Embryonic facial prominence (tissue), 1 donor: ENCODE results near the gene FRS2.
A peak's percentile ranks its signal among the peaks of the same experiment; 100 is the strongest.

ENCODE experiments used
- DNase-seq: peaks from one replicate; pipeline ENCODE4 v3.0.0-alpha.2; 2016; ENCODE audit errors: extremely low spot score

Gene FRS2

DNA sequence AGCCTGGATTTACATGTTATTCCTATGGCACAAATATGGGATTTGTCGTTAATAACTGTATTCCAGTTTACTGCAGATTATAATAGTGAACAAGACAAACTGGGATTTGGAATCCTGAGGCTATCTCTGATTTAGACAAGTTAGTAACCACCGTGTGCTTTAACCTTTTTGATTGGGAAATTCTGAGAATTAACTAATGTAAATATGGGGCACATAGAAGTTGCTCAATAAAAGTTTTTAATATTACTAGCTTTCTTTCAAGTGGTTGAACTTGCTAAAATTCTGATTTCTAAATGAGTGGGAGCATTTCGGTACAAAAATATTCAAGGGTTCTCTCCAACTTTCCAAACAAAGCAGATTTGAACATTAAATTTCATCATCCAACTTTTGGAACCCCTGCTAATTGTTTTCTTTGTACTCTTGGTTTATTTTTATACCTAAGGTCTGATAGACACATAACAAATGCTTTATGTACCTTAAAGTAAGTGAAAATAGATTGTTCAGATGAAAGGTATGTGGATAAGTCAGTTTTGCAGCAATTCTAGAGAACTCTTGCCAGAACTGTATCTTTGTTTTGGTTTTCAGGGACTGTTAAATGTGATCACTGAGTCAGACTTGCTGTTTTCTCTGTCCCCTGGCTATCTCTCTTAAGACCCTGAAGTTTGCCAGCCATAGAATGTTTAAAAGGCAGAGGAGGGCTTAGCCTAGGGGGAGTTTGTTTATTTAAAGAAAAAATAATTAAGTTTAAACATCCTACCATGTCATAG lies 57.5 kb downstream of the FRS2 start:
- DNase-seq = no peak

DNA sequence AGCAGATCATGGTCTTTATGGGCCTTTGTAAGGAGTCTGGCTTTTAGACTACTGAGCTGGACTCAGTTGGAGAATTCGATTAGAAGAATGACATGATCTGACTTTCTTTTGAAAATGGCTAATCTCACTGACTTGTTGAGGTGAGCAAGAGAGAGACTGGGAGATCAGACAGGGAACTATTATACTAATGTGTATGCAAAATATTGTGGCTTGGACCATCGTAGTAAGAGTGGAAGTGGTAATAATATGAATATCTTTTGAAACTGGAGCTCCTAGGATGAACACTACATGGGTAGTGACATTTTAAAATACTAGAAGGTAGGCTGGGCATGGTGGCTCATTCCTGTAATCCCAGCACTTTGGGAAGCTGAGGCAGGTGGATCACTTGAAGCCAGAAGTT lies 58.8 kb downstream of the FRS2 start:
- no peak for DNase-seq

DNA sequence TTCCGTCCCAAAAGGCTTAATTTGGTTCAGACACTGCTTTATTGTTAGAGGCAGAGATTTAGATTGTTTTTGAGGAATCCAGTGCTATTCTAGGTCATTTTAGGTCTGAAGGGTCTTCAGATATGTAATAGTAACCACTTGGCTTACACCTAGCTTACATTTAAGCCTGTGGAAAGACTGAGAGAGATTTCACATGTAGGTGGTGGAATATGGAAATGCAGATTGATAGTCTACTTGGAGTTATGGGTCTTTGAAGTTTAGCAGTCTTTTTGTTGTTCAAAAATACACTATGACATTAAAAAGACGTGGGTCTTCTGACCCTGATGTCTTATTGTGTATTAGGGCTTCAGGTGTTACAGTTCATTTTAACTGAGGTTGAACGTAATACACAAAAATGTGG lies 63.7 kb downstream of the FRS2 start:
- DNase-seq = no peak

DNA sequence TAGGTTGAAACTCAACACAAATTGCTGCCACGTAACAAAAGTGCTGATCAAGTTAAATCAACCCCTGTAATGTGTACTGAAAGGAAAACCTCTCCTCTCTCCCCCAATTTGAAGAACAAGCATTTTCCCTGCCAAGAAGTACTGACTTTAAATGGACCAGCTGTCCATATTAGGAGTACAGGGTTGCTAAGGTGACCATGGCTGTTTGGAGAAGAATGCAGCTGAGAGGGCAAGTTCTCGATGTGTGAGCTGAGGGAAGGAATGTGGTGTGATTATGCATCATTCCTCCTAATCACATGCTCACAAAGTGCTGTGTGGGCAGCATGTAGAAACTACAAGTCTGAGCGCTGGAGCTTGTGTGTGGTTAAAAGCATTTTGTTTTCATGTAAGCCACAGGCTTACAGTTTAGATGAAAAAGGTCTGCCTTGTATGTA lies 64.2 kb downstream of the FRS2 start:
- peak; percentile 79 for DNase-seq

DNA sequence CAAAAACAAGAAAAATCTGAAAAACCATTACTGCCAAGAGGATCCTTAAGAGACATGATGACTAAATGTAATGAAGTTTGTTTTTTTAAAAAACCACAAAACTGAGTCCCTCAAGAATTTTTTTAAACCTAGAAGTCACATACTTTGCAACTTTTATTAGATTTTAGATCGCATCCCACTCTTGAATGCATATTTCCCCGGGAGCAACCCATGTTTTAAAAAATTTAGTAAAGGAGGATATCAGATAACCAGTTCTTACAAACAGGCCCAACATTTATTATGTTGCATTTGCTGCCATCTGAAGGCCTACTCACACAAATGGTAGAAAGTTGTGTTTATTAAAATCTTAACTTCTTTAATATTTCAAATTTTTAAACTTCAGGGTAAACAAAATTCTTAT lies 70.8 kb downstream of the FRS2 start:
- DNase-seq = no peak

DNA sequence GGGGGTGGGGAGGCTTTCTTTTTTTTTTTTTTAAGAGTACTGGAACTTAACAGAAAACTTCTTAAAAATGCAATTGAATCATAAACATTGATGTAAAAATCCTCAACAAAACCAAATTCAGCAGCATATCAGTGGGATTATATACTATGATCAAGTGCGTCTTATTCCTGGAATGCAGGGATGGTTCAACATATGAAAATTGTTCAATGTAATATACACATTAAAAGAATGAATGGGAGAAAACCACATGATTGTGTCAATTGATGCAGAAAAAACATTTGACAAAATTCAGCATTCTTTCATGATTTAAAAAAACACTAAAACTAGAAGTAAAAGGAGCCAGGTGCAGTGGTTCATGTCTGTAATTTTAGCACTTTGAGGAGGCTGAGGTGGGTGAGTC lies 73.9 kb downstream of the FRS2 start:
- DNase-seq = no peak

DNA sequence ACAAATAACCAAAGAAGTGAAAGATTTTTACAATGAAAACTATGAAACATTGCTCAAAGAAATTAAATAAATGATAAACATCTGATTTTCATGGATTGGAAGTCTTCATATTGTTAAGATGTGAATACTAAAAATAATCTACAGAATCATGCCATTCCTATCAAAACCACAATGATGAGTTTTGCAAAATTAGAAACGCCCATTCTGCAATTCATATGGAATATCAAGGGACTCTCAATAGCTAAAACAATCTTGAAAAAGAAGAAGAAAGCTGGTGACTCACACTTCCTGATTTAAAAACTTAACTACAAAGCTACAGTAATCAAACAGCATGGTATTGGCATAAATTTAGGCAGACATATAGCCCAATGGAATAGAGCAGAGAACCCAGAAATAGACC lies 74.9 kb downstream of the FRS2 start:
- no peak for DNase-seq

DNA sequence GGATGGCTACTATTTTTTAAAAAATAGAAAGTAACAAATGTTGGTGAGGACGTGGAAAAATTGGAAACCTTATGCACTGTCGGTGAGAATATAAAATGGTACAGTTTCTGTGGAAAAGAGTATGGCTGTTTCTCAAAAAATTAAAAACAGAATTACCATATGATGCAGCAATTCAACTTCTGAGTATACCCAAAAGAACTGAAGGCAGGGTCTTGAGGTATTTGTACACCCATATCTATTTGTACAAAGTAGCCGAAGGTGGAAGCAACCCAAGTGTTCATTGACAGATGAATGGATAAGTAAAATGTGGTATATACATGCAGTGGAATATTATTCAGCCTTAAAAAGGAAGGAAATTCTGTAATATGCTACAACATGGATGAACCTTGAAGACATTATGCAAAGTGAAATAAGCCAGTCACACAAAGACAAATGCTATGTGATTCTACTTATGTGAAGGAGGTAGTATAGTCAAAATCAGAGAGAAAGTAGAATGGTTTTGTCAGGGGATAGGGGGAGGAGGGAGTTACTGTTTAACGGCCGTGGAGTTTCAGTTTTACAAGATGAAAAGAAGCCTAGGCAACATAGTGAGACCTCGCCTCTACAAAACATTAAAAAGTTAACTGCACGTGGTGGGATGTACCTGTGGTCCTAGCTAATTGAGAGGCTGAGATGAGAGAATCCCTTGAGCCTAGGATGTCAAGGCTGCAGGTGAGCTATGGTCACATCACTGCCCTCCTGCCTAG lies 76.7 kb downstream of the FRS2 start:
- no peak for DNase-seq

DNA sequence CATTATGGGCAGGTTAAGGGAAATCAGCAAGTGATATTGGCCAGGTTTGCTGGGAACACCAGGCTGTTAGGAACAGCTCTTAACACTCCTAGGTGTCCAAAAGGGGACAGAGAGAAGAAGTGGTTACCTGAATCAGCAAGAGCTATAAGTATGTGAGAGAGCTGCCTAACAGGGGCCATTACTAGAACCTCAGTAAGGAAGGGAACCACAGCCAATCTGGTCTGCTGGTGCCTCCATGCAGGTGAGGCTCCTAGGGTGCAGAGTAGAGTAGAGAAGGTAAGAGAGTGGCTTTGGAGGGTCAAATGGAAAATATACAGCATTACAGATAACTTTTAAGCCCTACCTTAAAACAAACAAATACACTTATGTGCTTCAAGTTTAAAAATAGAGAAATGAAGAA lies 78.5 kb downstream of the FRS2 start:
- DNase-seq = no peak

DNA sequence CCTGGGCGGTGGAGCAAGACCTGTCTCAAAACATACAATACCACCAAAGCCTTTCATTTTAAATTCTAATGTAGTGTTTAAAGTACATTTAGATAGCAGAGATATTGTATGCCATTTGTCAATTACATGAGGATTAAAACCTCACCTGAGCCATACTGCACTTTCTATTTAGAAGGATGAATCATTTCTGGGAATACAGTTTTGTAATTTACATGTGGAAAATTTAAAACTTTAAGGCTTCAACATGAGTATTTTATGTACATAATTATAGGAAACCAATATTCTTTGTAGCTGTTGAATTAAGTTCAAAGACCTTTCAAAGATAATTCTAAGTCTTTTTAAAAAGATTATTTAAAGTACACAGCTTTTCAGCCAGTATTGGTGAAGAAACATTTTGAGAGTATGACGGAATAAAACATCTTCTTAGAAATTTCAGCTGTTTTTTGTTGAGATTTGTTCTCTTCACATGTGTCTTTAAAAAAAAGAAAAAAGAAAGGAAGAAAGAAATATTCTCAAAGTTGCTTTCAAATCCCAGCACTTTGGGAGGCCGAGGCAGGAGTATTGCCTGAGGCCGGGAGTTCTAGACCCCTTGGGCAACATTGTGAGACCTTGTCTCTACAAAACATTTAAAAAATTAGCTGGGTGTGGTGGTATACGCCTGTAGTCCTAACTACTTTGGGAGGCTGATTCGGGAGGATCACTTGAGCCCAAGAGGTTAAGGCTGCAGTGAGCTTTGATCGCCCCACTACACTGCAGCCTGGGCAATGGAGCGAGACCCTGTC lies 80.6 kb downstream of the FRS2 start:
- no peak for DNase-seq

DNA sequence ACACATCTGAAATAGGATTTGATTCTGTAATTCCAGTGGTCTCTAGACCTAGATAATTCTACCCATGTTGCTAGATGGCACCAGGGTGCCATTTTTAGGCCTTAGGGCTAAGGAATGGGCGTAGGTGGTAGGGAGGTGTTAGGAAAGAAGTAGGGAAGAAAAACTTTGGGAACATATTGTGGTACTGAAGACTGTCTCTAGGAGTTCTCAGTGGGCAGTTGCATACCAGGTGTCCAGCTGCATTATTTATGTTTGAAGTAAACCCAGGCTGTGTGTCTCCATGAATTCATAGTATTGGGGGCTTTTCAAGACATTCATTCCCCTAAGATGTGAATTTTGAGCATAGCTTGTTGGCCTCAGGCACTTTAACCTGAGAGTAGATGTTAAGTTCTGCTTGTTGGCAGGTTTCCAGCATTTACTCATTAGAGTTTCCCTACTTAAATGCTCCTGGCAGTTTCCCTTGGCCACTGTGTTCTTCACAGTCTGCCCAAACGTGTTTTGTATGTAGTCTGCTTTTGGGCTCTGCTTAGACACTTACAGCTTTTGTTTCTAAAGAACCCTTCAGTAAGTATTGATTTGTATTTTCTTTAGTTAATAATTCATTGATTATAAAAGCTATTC lies 83.5 kb downstream of the FRS2 start:
- no peak for DNase-seq

DNA sequence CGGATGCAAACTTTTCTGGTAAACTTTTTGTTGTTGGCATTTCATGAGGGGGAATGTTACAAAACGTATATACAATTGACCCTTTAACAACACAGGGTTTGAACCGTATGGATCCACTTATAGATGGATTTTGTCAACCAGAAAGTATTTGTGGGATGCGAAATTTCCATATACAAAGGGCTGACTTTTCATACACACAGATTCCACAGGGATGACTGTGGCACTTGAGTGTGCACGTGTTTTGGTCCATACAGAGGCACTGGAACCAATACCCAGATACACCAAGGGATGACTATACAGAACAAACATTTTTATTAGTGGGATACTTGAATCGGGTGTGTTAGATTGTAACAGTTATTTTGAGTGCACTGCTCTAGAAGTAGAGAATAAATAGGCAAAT lies 85.3 kb downstream of the FRS2 start:
- DNase-seq = no peak

DNA sequence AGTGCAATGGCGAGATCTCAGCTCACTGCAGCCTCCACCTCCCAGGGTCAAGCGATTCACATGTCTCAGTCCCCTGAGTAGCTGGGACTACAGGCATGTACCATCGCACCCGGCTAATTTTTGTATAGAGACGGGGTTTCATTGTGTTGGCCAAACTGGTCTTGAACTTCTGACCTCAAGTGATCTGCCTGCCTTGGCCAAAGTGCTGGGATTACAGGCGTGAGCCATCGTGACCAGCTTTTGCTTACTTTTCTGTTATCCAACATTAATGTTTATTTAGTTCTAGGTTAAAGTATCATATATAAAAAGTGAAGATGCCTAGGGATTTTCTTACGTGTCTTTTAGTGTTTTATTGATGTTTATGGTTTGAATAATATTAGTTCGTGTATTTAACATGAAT lies 86.2 kb downstream of the FRS2 start:
- no peak for DNase-seq

DNA sequence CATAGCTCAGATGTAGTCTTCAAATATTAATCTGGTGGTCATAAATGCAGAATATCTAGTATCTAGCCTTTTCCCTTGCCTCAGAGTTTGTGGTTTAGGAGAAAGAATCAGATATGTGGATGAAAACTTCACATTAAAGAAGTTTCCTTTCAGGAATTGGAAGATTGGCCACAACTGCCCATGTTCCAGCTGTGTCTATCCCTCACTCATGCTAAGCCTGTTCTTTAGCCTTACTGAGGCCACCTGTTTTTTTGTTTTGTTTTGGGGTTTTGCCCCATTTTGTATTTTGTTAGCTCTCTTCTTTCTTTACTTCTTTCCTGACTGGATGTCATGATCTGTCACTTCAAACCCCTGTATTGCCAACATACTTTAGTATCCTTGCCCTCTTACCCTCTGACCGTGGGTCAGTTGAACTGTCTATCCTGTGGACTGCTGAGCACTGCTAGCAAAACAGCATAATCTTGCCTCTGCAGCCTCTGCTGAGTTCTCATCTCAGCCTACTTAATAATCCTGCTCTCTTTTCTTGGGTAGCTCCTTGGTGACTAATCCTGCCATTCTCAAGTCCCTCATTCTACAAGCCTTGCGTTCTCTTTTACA lies 93.1 kb downstream of the FRS2 start:
- DNase-seq = no peak

DNA sequence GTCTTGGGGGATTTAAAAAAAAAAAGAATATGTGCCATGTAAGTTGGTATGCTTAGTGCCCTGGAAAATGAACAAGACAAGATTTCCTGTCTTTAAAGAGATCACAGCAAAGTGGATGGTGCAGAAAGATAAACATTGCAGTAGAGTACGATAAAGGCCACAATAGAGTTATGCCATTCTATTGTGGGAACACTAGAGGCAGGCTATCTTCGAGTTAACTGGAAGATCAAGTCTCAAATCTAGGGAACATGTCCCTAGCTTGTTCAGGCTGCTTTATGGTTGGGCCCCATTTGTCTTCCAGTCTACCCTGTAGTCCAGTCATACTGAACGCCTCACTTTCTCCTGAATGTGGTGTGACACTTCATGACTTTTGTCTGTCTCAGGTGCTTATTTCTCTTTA lies 96.4 kb downstream of the FRS2 start:
- no peak for DNase-seq

DNA sequence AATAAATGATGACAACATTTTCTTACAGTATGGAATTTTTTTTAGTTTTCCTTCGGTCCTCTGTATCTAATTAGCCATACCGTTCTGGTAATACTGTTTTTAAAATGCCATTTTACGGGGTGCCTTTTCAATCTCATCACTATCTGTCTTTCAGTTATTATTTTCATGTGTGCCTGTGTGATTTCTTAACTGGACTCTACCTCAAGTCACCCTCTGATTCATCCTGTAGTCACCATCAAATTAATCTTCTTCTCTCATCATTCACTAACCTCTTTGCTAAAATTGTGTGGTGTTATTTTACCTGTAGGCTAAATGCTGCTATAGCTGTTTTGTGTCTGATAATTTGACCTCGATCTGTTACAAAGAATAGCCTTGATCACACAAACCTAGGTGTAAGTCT lies 99.0 kb downstream of the FRS2 start:
- DNase-seq = no peak

DNA sequence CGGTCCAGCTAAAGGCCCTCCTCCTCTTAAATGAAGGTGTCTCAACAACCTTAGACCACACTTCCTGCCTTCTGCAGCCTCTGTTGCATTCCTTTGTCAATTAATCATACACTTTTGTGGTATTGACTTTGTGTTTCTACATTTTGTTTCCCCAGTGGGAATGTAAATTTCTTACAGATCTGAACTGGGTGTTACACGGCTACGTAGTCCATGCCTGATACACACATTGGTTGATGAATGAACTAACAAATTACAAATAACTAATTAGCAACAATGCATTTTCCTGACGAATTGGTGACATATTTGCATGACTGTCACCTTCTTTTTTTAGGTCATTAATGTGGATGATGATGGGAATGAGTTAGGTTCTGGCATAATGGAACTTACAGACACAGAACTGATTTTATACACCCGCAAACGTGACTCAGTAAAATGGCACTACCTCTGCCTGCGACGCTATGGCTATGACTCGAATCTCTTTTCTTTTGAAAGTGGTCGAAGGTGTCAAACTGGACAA lies 99.9 kb downstream of the FRS2 start:
- DNase-seq = no peak

DNA sequence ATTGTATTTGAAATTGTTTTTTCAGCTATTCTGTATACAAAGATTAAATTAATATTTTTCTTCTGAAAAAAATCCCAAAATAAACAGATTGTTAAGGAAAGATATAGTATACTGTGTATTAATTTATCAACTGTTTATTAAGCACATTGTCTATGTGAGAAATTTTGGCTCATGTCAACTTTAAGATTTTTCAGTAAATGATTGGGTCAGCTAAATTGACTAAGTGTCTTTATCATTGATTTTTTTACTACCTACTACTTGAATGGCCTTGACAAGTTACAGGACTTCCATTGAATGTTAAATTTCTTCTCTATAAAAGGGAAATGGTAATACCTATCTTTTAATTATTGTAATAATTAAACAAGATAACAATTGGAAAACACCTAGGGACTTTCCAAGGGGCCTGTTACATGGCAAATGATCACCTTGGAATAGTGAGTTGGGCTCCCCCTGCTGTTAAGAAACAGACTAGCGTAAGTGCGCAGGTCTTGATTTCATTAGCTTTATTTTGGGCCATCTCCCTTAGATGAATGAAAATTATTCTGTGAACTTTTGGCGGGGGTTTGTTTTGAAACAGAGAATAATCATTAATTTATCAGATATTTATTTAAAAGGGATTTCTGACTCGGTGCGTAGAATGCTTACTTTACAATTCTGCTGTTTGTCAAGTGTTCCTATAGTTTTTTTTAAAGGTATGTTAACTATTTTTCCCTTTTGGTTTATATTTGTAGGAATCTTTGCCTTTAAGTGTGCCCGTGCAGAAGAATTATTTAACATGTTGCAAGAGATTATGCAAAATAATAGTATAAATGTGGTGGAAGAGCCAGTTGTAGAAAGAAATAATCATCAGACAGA lies 100.6 kb downstream of the FRS2 start:
- peak; percentile 12 for DNase-seq

DNA sequence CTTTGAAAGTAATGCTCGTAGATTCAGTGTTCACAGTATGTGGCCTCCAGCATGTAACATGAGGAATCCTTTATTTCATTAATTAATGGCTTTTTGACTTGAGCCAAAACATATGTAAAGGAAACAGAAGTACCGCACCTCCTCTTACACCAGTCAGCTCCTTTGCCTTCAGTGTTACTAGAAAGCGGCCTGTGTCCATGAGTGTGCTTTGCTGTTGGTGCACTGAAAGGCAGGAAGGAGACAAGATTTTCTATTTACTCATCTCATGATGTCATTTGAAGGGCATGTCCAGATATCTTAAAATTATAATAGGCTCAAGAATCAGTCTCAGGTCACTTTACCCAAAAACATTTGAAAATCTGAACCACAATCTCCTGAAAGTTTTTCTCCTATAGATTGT lies 105.2 kb downstream of the FRS2 start:
- no peak for DNase-seq

DNA sequence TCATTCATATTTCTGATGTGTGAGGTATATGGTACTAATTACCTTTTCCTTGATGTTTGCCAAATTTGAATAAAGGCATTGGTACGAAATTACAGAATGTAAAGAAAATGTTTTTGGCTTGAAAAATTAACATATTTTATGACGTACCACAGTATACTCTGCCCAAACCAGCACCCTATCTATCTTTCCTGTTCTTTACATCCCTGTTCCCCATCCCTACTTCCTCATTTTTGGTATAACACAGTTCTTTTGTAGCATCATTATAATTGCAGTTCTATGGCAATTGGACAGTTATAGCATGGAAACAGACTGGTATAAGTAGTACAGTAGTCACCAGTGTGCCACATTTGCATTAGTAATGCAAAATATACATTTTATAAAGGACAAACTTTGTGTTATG lies 108.1 kb downstream of the FRS2 start:
- no peak for DNase-seq

DNA sequence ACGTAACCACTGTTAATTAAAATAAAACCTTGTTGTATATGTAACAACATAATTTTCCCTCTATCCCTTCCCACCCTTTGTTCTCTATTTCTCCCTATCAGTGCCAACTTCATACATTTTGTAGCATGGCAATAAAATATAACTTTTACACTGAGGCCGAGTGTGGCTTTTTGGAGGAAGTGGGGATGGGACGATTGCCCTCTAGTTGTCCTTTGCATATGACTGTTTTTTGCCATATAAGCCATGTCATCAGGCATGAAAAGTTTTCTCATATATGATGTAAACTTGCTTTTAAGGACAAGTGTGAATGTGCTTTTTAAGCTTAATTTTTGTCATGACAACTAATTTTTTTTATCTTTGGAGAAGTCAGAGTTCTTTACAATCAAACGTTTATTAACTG lies 108.8 kb downstream of the FRS2 start:
- DNase-seq = no peak
